Pancreas (tissue), 10 donors: Measurements from ENCODE around the gene ITPRID1. TPM values are rescaled to one million over a fixed set of nuclear protein-coding genes. Genes with fewer than 3 reads are reported as not detected.
"Not testable (repeated sequence)": the region's sequence is repeated elsewhere in the genome, so short reads cannot be mapped to it uniquely, and the experiment has no call there.

Source experiments
- ATAC-seq, 4 donors: fragments of 200-7000 bp; cut with Tn5 transposase; one replicate each; pipeline versions ENCODE4 v1.8.0 to v1.9.1; 2020; ENCODE audit warnings: mild to moderate bottlenecking in 4 of 4, moderate library complexity in 4 of 4
- DNase-seq, 6 donors: peaks; one replicate each; pipeline ENCODE4 v3.0.0-alpha.2; 2020
- FAIRE-seq: peaks from 2 replicates; lab custom pipeline; 2012; peaks lifted over from hg19 to GRCh38; lab: Jason Lieb, UNC
- H3K27ac ChIP-seq, 4 donors: fragments of 200-600 bp; sonication (generic); 1 replicate in 3 of 4; 2 replicates in 1 of 4; pipeline versions ENCODE4 v1.5.0 to v1.8.0; 2020
- H3K27me3 ChIP-seq, 4 donors: fragments of 200-600 bp; one replicate each; pipeline ENCODE4 v1.8.0; 2021
- H3K36me3 ChIP-seq, 3 donors: fragments of 200-600 bp; sonication (generic) in 1 of 3; one replicate each; pipeline versions ENCODE4 v1.5.0 to v1.8.0; 2020 to 2021
- H3K4me1 ChIP-seq, 3 donors: fragments of 200-600 bp; one replicate each; pipeline ENCODE4 v1.8.0; 2021
- H3K4me3 ChIP-seq, 4 donors: fragments of 200-600 bp; sonication (generic) in 2 of 4; one replicate each; pipeline versions ENCODE4 v1.5.0 to v1.8.0; 2020 to 2021
- H3K9me3 ChIP-seq, 4 donors: fragments of 200-600 bp; one replicate each; pipeline ENCODE4 v1.8.0; 2021
- WGBS, 2 donors: extraction: QIAGEN DNeasy Blood & Tissue Kit; methylation state at CpG; one replicate each; pipeline ENCODE4 v1.1.7; 2013; 5-methylcytosine and 5-hydroxymethylcytosine counted together
- intact Hi-C, 3 donors: fragments of 100-400 bp; cut with DNase I; formaldehyde crosslinking; loops; one replicate each; pipeline versions ENCODE4 v1.11.1 to v1.14.2; 2022
- polyA plus RNA-seq, 2 donors: library from polyadenylated mRNA; stranded (reverse); fragments of 200-250 nt; gene quantifications; one replicate each; pipeline ENCODE4 v1.2.3, GENCODE V29; 2013
- total RNA-seq, 6 donors: library from RNA; stranded (reverse); fragmentation: NEBNext Ultra II Directional in 4 of 6; extraction: Animal tissue kit (Norgen Biotek cat#: 25700) in 4 of 6; gene quantifications; one replicate each; pipeline versions ENCODE4 v1.2.1 to v1.2.4, GENCODE V29; 2021 to 2023
- TF ChIP-seq, protein P1 (sequence below), 4 donors: fragments of 200-600 bp; sonication (generic) in 3 of 4; IDR thresholded peaks; one replicate each; pipeline versions ENCODE4 v1.5.0 to v1.8.0; 2021; ENCODE audit warnings: antibody characterized with exemption in 4 of 4
- donor health status: healthy with polysubstance abuse.
- donor health status: DM: no; HTN: no; CAD: no; lungs with moderate emphysema.
- donor health status: DM: no; HTN: no; CAD: no.
- donor health status: control.
- donor health status: control.
- donor health status: Bipolar disorder and iron deficiency.
- donor health status: DM: yes; HTN: yes; CAD: no.
- donor health status: DM: no; HTN: no; CAD: no.
- donor health status: DM: no; HTN: no; CAD: no.
- donor health status: DM: yes; HTN: yes; CAD: no.

The ITPRID1 gene
- total and polyA plus RNA-seq, 8 donors, result 0.02 to 0.72 (median 0.07) TPM; not detected in 2

DNA sequence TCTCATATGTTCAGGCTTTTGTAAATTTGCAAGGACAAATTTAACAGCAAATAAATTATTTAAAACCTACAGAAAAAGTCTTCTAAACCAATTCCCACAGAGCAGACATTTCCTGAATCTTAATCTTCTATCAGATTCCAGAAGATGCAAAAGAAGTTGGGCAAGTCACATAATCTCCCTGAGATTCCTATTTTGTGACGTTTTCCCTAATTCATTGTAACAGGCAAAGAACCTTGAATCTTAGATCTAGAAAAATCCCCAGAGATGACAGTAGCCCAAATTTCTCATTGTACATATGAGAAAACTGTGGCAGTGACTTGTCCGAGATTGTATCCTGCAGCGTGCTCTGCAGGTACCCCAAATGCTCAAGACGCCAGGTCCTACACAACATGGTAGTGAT, 4.9 kb downstream of the ITPRID1 start:
- WGBS, 2 donors, result 76 to 84% methylated on average over 4 of the region's 4 CpGs
- no peak overlapping the region for H3K4me3 ChIP-seq
- H3K4me1 ChIP-seq, result no peaks in the 10 kb centered on the region
- TF ChIP-seq, protein P1, sequence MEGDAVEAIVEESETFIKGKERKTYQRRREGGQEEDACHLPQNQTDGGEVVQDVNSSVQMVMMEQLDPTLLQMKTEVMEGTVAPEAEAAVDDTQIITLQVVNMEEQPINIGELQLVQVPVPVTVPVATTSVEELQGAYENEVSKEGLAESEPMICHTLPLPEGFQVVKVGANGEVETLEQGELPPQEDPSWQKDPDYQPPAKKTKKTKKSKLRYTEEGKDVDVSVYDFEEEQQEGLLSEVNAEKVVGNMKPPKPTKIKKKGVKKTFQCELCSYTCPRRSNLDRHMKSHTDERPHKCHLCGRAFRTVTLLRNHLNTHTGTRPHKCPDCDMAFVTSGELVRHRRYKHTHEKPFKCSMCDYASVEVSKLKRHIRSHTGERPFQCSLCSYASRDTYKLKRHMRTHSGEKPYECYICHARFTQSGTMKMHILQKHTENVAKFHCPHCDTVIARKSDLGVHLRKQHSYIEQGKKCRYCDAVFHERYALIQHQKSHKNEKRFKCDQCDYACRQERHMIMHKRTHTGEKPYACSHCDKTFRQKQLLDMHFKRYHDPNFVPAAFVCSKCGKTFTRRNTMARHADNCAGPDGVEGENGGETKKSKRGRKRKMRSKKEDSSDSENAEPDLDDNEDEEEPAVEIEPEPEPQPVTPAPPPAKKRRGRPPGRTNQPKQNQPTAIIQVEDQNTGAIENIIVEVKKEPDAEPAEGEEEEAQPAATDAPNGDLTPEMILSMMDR (IDR thresholded peaks at IDR 0.05), result no peak
- no peak for FAIRE-seq
- H3K27me3 ChIP-seq, result peaks cover 0 to 3% (median 0%) of the 10 kb centered on the region in 4 donors
- H3K9me3 ChIP-seq, result no peaks in the 10 kb centered on the region
- H3K36me3 ChIP-seq, result no peaks in the 10 kb centered on the region
- intact Hi-C loops, result no loop called here
- no peak for DNase-seq
- no peak for ATAC-seq
- no peak overlapping the region for H3K27ac ChIP-seq

DNA sequence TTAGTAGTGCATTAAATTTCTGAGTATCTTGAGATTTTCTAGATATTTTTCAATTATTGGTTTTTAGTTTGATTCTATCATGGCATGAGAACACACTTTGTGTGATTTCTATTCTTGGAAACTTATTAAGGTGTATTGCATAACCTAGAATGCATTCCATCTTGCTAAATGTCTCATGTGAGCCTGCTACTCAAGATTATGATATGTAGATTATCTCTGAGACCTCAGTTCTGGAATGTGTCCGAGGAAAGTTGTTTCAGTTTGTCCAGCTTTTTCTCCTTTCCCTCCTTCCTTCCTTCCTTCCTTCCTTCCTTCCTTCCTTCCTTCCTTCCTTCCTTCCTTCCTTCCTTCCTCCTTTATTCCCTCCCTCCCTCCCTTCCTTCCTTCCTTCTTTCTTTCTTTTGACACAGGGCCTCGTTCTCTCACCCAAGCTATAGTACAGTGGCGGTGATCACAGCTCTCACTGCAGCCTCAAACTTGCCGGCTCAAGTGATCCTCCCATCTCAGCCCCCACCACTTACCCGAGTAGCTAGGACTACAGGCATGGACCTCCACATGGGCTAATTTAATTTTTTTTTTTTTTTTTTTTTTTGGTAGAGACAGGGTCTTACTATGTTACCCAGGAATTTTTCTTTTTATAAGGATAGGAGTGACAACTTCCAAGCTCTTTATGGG, 7.6 kb downstream of the ITPRID1 start:
- ATAC-seq (no peak), FAIRE-seq (no peak), DNase-seq (no peak)
- intact Hi-C loops, result no loop called here
- Histone ChIP-seq H3K27me3 (no peaks in the 10 kb centered on the region), H3K36me3 (no peaks in the 10 kb centered on the region), H3K4me1 (no peaks in the 10 kb centered on the region), H3K4me3 (no peak overlapping the region), H3K27ac (no peak overlapping the region), H3K9me3 (no peaks in the 10 kb centered on the region)
- TF ChIP-seq, protein P1 (IDR thresholded peaks at IDR 0.05), result no peak
- 65 to 80% methylated on average over 5 of the region's 5 CpGs for WGBS, 2 donors

DNA sequence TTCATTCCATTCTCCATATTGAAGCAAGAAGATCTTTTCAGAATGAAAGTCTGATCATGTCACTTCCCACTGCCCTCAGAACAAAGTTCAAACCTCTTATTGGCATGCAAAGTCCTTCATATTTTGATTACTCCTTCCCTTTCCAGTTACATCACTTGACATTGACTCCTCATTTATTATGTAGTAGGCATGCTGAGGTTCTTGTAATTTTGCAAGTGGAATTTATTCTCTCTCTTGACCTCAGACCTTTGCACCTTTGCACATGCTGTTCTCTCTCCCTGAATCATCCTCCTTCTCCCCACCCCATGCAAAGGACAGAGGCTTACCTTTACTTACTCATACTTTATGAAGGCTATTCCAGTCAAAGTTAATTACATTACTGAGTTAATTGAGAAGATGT, 13.0 kb downstream of the ITPRID1 start:
- FAIRE-seq (no peak), DNase-seq (no peak), ATAC-seq (no peak)
- Histone ChIP-seq H3K36me3 (no peaks in the 10 kb centered on the region), H3K9me3 (no peaks in the 10 kb centered on the region), H3K4me3 (no peak overlapping the region), H3K27ac (no peak overlapping the region), H3K4me1 (no peaks in the 10 kb centered on the region), H3K27me3 (no peaks in the 10 kb centered on the region)
- TF ChIP-seq, protein P1 (IDR thresholded peaks at IDR 0.05), result no peak
- intact Hi-C loops, result no loop called here

DNA sequence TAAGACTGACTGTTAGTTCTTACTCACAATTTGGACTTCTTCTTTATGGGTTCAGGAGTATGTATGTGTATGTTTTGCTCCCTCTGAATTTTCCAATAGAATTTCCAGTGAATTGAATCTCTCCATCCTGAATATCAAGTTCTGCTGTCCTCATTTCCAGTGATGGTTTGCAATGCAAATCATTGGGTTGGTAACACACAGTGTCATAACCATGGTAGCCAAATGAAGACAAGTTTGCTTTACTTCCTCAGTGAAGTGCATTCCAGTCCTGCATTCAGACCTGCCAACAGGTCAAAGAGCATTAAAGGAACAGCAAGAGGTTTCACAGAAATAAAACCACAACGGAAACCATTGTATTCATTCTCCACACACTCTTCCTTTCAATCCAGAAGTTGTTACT, 15.2 kb downstream of the ITPRID1 start:
- Histone ChIP-seq H3K27ac (no peak overlapping the region), H3K36me3 (no peaks in the 10 kb centered on the region), H3K4me1 (no peaks in the 10 kb centered on the region), H3K9me3 (no peaks in the 10 kb centered on the region), H3K27me3 (no peaks in the 10 kb centered on the region), H3K4me3 (no peak overlapping the region)
- ATAC-seq (no peak), FAIRE-seq (no peak), DNase-seq (no peak)
- intact Hi-C loops, result no loop called here
- TF ChIP-seq, protein P1 (IDR thresholded peaks at IDR 0.05), result no peak
- 51 to 60% methylated on average over 1 of the region's 1 CpG for whole genome bisulfite sequencing, 2 donors

DNA sequence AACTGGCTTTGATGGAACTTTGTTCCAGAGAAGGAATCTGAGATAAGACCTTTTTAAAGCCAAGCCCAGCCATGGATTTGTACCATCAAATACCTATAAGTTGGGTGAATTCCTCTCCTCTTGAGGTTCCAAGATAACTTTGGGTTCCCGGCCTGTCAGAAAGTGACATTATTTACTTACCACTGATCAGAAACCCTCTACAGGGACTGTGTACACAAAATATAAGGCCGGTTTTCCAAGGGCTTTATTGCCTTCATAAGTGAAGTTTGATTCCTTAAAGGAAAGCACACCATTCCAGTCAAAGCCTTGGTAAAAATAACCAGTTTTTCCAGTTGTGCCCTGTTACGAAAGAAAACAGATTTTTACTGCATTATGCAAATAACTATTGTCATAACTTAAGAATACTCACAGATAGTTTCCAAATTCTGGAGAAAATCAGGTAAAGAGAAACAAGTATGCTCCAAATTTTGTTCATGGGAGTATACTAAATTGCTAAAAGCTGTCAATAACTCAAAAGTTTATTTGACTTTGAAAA, 26.8 kb downstream of the ITPRID1 start:
- H3K9me3 ChIP-seq, H3K27me3 ChIP-seq, H3K36me3 ChIP-seq, ATAC-seq, H3K4me3 ChIP-seq, H3K27ac ChIP-seq, DNase-seq, FAIRE-seq, intact Hi-C loops, H3K4me1 ChIP-seq: not testable (repeated sequence)
- 9 to 12% methylated on average over 3 of the region's 3 CpGs for WGBS, 2 donors
